ENCODE data around the gene LCN2.
"Not testable (repeated sequence)": the region's sequence is repeated elsewhere in the genome, so short reads cannot be mapped to it uniquely, and the experiment has no call there.

LCN2 gene

DNA sequence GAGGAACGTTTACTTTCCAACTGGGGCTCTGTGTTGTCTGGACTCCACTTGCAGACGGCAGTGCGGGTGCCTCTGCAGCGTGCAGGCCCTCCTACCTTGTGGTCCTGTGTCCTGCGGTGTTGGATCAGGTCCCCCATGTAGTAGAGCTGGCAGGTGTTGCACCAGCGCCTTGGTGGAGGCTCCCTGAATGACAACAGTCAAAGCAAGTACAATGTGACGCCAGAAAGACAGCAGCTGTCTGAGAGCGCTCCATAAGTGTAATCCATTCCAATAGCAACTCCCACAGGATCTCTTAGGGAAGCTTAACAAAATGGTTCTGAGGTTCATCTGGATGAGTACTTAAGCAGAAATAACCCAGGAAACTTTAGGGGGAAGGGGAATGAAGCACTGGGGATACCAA is 20.7 kb downstream of the LCN2 start:
- DNase-seq, result no peak

GRCh38 chr9:128174062-128174461 is 24.8 kb downstream of the LCN2 start:
- no peak for DNase-seq

GRCh38 chr9:128175102-128175563 is 25.9 kb downstream of the LCN2 start:
- no peak for DNase-seq

- DNase-seq, result no peak
These were observed 26.5 kb downstream of the LCN2 start for GRCh38 chr9:128175726-128176125.

GRCh38 chr9:128178806-128179431 is 29.7 kb downstream of the LCN2 start:
- DNase-seq, result no peak

GRCh38 chr9:128180001-128180400 is 30.7 kb downstream of the LCN2 start:
- no peak for DNase-seq

DNA sequence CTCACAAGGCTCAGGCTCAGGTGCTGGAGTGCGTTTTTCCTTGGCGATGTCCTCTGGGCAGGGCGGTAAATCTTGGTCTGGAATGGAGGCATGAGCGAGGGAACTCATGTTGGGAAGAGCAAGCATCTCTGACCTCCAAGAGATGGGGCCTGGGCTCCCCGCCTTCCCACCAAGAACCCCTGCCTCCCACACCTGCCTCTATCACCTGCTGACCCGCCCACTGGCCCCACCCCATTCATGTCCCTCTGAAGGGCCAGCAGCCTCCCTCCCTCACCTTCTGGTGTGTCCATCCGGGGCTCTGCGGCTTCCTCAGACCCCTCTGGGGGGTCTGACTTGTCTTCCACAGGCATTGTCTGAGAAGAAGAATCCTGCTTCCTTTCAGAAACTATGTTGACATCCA is 31.2 kb downstream of the LCN2 start:
- DNase-seq, result no peak

DNA sequence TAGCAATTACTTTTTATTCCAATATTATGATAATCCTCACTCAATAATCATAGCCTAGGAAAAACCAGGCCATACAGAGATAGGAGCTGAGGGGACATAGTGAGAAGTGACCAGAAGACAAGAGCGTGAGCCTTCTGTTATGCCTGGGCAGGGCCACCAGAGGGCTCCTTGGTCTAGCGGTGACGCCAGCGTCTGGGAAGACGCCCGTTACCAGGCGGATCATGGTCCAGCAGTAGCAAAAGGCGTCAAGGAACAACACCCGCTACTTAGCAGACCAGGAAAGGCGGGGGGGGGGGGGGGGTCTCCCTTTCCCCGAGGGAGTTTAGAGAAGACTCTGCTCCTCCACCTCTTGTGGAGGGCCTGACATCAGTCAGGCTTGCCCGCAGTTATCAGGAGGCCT is 32.2 kb downstream of the LCN2 start:
- not testable (repeated sequence) for DNase-seq

GRCh38 chr9:128182893-128183588 is 33.8 kb downstream of the LCN2 start:
- no peak for DNase-seq

GRCh38 chr9:128185979-128186965 is 37.0 kb downstream of the LCN2 start:
- no peak for DNase-seq

DNA sequence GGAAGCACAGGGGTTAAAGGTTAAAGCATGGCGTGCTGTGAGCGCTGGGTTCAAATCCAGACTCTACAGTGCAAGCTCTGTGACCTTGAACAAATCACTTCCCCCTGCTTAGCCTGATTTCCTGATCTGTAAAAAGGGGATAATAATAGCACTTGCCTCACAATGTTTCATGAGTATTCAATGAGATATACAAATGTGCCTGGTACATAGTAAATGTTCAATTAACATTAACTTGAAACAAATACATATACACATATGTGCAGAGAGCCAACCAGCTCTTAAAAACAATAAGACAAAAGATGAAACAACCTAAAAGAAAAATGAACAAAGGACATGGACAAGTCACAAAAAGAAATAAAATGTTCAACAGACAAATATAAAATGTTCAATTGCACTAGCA is 38.1 kb downstream of the LCN2 start:
- DNase-seq, result no peak

GRCh38 chr9:128188209-128188608 is 39.0 kb downstream of the LCN2 start:
- DNase-seq, result no peak

DNA sequence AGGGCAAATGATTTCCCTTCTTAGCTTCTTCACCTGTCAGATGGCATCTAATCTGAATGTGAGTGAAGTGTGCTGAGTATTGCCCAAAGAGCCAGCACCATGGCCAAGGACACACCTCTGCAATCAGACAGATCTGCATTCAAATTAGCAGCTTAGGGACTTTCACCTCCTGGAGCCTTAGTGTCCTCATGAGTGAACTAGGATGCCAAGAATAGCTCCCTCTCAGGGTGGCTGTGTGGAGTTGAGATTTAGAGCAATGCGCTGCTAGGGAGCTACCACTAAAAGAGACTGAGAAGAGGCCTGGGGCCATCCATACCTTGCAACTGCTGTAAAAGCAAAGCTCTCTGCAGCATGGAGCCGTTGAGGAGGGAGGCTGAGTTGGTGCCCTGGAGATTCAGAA is 40.8 kb downstream of the LCN2 start:
- DNase-seq, result no peak

DNA sequence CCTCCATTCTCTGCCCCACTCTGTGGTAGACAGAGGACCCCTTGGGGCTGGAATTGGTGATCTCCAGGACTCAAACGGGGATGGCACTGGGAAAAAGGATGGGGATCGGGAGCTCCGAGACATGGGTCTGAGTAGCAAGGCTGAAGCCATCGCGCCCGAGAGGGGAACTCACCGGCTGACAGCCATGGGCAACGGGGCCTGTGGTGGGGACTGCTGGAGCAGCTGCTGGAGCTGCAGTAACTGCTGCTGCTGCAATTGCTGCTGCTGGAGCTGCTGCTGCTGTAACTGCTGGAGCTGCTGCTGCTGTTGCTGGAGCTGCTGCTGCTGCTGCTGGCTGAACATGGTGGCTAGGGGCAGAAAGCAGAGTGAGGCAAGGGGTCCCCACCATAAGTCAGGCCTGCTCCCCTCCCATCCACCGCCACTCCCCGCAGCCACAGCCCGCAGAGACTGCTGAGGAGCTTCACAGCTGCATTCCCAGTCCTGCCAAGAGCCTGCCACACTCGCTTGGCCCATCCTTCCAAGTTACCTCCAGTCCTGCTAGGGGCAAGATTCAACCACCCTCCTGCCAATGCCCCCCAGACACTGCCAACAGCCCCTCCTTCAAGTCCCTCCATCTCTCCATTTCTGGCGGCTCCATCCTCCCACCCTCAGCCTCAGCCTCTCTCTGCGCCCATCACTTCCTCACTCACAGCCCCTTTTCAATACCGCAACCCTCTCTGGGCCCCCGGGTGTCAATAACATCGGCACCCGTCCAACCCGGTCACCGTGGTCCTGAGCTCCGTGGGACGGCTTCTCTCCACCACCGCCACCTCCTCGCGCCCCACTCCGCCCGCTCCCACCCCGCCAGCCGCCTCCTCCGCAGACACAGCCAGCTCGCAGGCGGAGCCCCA is 41.5 kb downstream of the LCN2 start:
- no peak for DNase-seq

GRCh38 chr9:128191406-128192046 is 42.3 kb downstream of the LCN2 start, which contains the start of gene CIZ1:
CIZ1 (minus strand) TSS chr9:128191572; CDS start chr9:128190857, 715 bp downstream.
- peak; percentile 89 for DNase-seq

DNA sequence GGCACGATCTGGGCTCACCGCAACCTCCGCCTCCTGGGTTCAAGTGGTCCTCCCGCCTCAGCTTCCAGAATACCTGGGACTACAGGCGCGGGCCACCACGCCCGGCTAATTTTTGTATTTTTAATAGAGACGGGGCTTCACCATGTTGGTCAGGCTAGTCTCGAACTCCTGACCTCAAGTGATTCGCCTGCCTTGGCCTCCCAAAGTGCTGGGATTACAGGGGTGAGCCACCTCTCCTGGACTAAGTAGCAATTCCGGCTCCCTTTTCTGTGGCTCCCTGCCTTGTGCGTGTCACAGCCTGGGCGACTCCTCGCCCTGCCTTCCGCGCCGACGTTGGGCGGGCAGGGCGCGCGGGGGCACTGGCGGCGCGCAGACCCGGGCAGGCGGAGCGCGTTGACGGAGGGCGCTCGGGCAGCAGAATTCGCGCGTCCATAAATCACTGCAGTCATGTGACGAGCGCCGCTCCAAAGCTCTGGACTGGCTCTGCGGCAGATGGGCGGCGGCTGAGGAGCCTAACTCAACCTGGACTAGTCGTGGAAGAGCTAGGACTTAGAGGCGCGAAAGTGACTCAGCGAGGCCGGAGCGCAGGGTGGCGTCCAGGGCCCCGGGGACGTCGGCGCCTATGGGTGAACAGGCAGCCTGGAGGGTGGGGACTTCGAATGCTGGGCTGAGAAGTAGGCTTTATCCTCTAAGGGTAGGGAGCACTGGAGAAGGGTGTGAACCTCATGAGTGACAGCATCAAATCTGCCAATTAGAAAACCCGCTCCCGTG is 43.5 kb downstream of the LCN2 start:
- peak; percentile 84 for DNase-seq

DNA sequence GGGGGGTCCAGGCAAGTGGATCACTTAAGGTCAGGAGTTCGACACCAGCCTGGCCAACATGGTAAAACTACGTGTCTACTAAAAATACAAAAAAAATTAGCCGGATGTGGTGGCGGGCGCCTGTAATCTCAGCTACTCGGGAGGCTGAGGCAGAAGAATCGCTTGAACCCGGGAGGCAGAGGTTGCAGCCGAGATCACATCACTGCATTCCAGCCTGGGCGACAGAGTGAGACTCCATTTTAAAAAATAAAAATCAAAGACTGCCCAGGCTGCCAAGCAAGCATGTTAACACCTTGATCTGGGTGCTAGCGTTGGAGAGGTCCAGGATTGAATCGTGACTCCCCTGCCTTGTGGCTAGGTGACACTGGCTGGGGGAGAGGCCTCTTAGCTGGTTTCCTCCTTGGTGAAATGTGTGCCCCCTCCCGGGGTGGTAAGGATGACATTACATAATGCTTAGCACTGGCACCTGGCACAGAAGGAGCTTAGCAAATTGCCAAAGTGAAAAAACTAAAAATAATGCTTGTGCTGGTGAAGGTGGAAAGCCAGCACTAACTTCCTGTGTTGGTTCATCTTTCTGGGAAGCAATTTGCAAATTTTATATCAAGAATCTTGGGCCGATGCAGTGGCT is 44.3 kb downstream of the LCN2 start:
- no peak for DNase-seq

- no peak for DNase-seq
These were observed 52.5 kb downstream of the LCN2 start for GRCh38 chr9:128201441-128202369.

DNA sequence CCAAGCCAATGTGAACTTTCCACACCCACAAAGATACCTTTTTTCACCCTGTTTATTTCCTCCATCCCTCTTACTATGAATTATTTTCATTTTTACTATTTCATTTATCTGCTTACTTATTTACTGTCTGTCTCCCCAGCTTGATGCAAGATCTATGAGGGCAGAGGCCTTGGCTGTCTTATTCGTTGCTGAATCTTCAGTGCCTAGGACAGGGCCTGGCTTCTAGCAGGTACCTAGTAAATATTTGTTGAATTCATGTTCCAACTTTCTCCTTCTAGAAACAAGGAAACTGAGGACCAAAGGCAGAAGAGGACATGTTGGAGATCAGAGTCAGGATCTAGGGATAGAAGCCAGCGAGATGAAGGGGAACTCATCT is 53.4 kb downstream of the LCN2 start:
- no peak for DNase-seq

All from right forelimb (tissue), 1 donor.